ENCODE data around the gene FAM76A. TPM values are rescaled to one million over a fixed set of nuclear protein-coding genes. Genes with fewer than 3 reads are reported as not detected.

The FAM76A gene
- total RNA-seq, 1 experiment from 2014 or later, result 9.6 TPM

- Histone ChIP-seq H3K4me3 (replicated peaks in 1 of 2; ENCODE audit: low read depth in 1 of 2, low read length in 2 of 2) (no peak overlapping the region), H3K9me3 (ENCODE audit: control insufficient read depth in 1 of 2, insufficient read depth in 1 of 2, low read depth in 1 of 2, low read length in 2 of 2) (peaks cover 0 to 3% of the 10 kb centered on the region in 2 experiments; a peak in 1 of 4 replicates), H3K4me2 (ENCODE audit: low read length) (no peak overlapping the region), H4K20me1 (ENCODE audit: insufficient read depth) (no peaks in the 10 kb centered on the region), H3K36me3 (ENCODE audit: control insufficient read depth in 1 of 2, insufficient read depth in 2 of 2, low read length in 2 of 2) (no peaks in the 10 kb centered on the region), H3K4me1 (ENCODE audit: control insufficient read depth in 1 of 2, insufficient read depth in 2 of 2, low read length in 2 of 2) (no peaks in the 10 kb centered on the region), H2AFZ (ENCODE audit: low read depth, low read length, poor library complexity, severe bottlenecking) (no peak overlapping the region), H3K9me2 (ENCODE audit: insufficient read depth) (no peaks in the 10 kb centered on the region), H3K9ac (ENCODE audit: low read length) (no peak overlapping the region), H3K27ac (ENCODE audit: low read depth, low read length) (no peak overlapping the region), H3K27me3 (ENCODE audit: insufficient read depth, low read length) (no peaks in the 10 kb centered on the region), H3K79me2 (ENCODE audit: insufficient read depth, low read length) (no peaks in the 10 kb centered on the region)
- BruUV-seq (replicated peaks), result no TSS peak
- DNase-seq (ENCODE audit: low read depth, low spot score), result no peak
- no peak for TF ChIP-seq RAD21 (IDR thresholded peaks at IDR 0.05; ENCODE audit: low read depth)
- TF ChIP-seq ZNF274 (IDR thresholded peaks at IDR 0.05; ENCODE audit: low read depth, low read length), result no peak
- no peak for TF ChIP-seq POLR2AphosphoS5 (IDR thresholded peaks at IDR 0.05; ENCODE audit: low read depth, low read length)
- no peak for TF ChIP-seq ZBTB33 (IDR thresholded peaks at IDR 0.05; ENCODE audit: extremely low read depth, insufficient replicate concordance, low read length)
- TF ChIP-seq POLR2A (IDR thresholded peaks at IDR 0.05; ENCODE audit: borderline replicate concordance, extremely low read depth, insufficient read depth, insufficient read length), result no peak
- no peak for TF ChIP-seq YY1 (IDR thresholded peaks at IDR 0.05; ENCODE audit: extremely low read depth, insufficient replicate concordance, low read depth, low read length)
- no peak for TF ChIP-seq CBX3 (IDR thresholded peaks at IDR 0.05; ENCODE audit: low read depth)
- TF ChIP-seq CTCF (IDR thresholded peaks at IDR 0.05 in 2 of 3, conservative IDR thresholded peaks at IDR 0.05 in 1 of 3; ENCODE audit: borderline replicate concordance in 1 of 3, insufficient read depth in 1 of 3, low read depth in 2 of 3, low read length in 2 of 3), result no peak
- no peak for TF ChIP-seq SP1 (IDR thresholded peaks at IDR 0.05; ENCODE audit: low read depth)
- TF ChIP-seq EZH2phosphoT487 (IDR thresholded peaks at IDR 0.05; ENCODE audit: borderline replicate concordance), result no peak
- TF ChIP-seq TCF7L2 (IDR thresholded peaks at IDR 0.05; ENCODE audit: borderline replicate concordance, extremely low read depth, insufficient read depth, insufficient read length), result no peak
- TF ChIP-seq JUND (IDR thresholded peaks at IDR 0.05), result no peak
- TF ChIP-seq ZFX (IDR thresholded peaks at IDR 0.05), result no peak
- no peak for TF ChIP-seq SIN3A (IDR thresholded peaks at IDR 0.05; ENCODE audit: low read depth)
- intact Hi-C loops (cut with micrococcal nuclease), result no loop called here
- no peak for ATAC-seq
- RAD21 ChIA-PET (ENCODE audit: low non-redundant PET in 1 of 2, low total read pairs in 2 of 2, uncharacterized antibody in 2 of 2, unreplicated experiment in 2 of 2), result no interaction called here
- CTCF ChIA-PET, result no interaction called here
- POLR2A ChIA-PET, result no interaction called here
Measured at GRCh38 chr1:27716262-27716895, 9.4 kb upstream of the FAM76A start.
